A549 treated with CORT108297 at 1 μM for 4 hours (cell line): ENCODE results near the gene PRELID1. TPM values are rescaled to one million over a fixed set of nuclear protein-coding genes. Genes with fewer than 3 reads are reported as not detected.

Source experiments
- total RNA-seq: library from RNA; stranded (reverse); fragments of 200-300 nt; extraction: Qiagen RNA extraction; gene quantifications from 5 replicates; pipeline ENCODE4 v1.2.3, GENCODE V29; 2022

The PRELID1 gene
- 273 to 409 TPM (median 372 TPM) in 5 replicates for total RNA-seq

GRCh38 chr5:177303121-177303924, at the start of gene PRELID1, which contains the start of gene RAB24:
PRELID1 (plus strand) TSS chr5:177303799; CDS start chr5:177303986, 187 bp downstream.
RAB24 (minus strand) TSS chr5:177303719; CDS start chr5:177303288, 431 bp downstream.

GRCh38 chr5:177311723-177312648, 8.4 kb downstream of the PRELID1 start, which contains the start of gene MXD3:
MXD3 (minus strand) TSS chr5:177311898; CDS start chr5:177311830, 68 bp downstream.

GRCh38 chr5:177351392-177352329, 48.1 kb downstream of the PRELID1 start, which contains the start of gene LMAN2:
LMAN2 (minus strand) TSS chr5:177351668; CDS start chr5:177351647, 21 bp downstream.

Other genes starting within 250 kb of the PRELID1 start
- 15.5 to 26.2 TPM (median 25.0 TPM) in 5 replicates for gene FGFR4, start 216.9 kb upstream of the PRELID1 start, total RNA-seq
- gene NSD1, start 170.0 kb upstream of the PRELID1 start, total RNA-seq, result 17.8 to 23.9 TPM (median 20.6 TPM) in 5 replicates
- gene RAB24, start 80 bp upstream of the PRELID1 start, total RNA-seq, result 22.0 to 29.4 TPM (median 28.2 TPM) in 5 replicates
- 12.8 to 22.6 TPM (median 20.6 TPM) in 5 replicates for gene MXD3, start 8.1 kb downstream of the PRELID1 start, total RNA-seq
- gene LMAN2, start 47.9 kb downstream of the PRELID1 start, total RNA-seq, result 194 to 226 TPM (median 194 TPM) in 5 replicates
- 3.9 to 8.2 TPM (median 6.4 TPM) in 5 replicates for gene RGS14, start 54.1 kb downstream of the PRELID1 start, total RNA-seq
- gene SLC34A1, start 80.6 kb downstream of the PRELID1 start, total RNA-seq, result 0.02 TPM in 1 of 5 replicates, not detected in the others
- not detected in 5 replicates for gene PFN3, start 96.9 kb downstream of the PRELID1 start, total RNA-seq
- 14.7 to 28.1 TPM (median 25.9 TPM) in 5 replicates for gene F12, start 105.8 kb downstream of the PRELID1 start, total RNA-seq
- 17.5 to 29.2 TPM (median 26.9 TPM) in 5 replicates for gene GRK6, start 122.9 kb downstream of the PRELID1 start, total RNA-seq
- 13.2 to 40.2 TPM (median 35.2 TPM) in 5 replicates for gene PRR7, start 143.0 kb downstream of the PRELID1 start, total RNA-seq
- 55.6 to 82.0 TPM (median 74.1 TPM) in 5 replicates for gene DBN1, start 169.8 kb downstream of the PRELID1 start, total RNA-seq
- 81.9 to 105 TPM (median 96.8 TPM) in 5 replicates for gene PDLIM7, start 193.8 kb downstream of the PRELID1 start, total RNA-seq
- gene DOK3, start 206.0 kb downstream of the PRELID1 start, total RNA-seq, result 2.4 to 5.6 TPM (median 4.2 TPM) in 5 replicates
- 105 to 147 TPM (median 111 TPM) in 5 replicates for gene DDX41, start 213.2 kb downstream of the PRELID1 start, total RNA-seq